GM03348 (cell line): ENCODE measurements around the gene NOTUM.
A peak's percentile ranks its signal among the peaks of the same experiment; 100 is the strongest.

ENCODE experiments used
- DNase-seq: peaks from one replicate; pipeline ENCODE4 v3.0.0; 2012; ENCODE audit warnings: low spot score

The NOTUM gene

GRCh38 chr17:81935709-81936084 lies 25.3 kb downstream of the NOTUM start:
- no peak for DNase-seq

DNA sequence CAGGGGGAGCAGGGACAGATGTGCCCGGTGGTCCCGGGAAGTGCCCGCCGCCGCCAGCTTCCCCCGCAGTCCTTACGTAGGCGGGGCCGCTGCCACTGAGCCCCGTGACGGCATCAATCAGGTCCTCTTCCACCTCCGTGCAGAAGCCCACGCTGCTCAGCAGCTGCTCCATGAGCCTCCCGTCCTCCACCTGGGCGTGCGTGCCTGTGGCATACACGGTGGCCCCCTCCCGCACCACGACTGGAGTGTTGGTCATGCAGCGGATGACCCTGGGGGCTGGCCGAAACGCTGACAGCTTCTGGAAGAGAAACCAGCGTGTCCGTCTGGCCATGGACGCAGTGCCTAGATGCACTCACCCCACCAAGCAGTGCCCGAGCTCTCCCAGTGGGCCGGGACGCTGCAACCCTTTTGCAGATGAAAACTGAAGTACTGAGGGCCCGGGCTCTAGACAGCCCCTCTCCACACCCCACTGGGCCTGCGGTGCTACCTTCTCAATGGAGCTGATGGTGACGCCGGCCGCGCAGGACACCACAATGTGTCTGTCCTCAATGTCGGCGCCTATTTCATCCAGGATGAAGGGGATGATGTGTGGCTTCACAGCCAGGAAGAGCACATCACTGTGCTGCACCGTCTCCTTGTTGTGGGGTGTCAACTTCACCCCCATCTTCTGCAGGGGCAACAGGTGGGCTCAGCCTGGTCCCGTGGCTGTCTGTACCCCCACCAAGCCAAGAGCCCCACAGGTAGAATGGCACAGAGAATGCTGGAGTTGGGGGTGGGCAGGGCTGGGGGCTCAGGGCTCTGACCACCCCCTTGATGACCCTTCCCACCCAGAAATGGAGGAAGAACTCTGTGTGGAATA lies 25.9 kb downstream of the NOTUM start:
- no peak for DNase-seq

DNA sequence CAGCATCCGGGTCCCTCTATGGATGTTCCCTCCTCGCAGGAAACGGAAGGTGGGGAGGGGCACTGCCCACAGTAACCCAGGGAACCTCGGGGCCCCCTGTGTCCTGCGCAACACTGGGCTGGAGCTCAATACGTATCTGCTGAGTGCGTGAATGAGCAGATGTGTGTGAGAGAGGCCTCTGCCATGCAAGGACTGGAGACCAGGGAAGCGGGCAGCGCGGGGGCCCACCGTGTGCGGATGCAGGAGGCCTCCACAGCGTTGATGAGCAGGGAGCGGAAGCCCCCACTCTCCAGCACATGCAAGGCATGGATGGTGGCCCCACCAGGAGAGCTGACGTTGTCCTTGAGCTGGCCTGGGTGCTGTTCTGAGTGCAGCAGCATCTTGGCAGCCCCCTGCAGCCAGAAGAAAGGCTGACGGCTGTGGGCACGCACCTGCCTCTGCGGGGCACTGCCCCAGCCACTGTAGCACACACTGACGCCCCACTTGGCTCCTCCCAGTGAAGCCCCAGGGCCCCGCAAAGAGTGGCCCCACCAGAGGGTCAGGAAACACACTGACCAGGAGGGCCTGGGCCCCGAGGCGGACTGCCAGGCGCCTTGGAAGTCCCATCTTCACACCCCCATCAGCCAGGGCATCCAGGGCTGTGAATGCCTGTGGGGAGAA lies 26.8 kb downstream of the NOTUM start:
- no peak for DNase-seq

DNA sequence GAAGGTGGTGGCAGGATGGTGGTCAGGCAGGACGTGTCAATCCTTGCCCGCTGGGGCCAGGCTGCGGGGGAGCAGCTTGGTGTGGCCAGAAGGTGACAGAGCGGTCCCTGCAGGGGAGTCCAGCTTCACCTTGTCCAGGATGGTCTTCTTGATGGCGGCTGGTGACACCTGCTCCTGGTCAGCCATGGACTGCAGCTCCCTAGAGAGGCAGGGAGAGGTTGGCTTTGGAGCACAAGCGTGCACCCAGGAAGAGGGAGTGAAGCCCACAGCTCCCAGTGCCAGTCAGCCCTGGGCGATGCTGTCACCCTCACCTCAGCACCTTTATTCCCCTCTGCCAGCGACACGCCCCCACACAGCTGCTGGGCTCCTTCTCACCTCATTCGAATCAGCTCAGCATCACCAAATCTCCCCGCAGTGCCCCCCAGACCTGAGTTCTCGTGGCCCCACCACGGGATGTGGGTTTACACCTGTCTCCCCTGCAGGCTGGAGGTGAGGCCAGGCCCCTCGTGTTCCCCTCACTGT lies 27.7 kb downstream of the NOTUM start:
- DNase-seq: no peak

- DNase-seq: no peak
Measured at GRCh38 chr17:81932333-81932983, 28.5 kb downstream of the NOTUM start.

GRCh38 chr17:81931557-81932332 lies 29.2 kb downstream of the NOTUM start:
- DNase-seq: no peak

GRCh38 chr17:81931189-81931556 lies 29.8 kb downstream of the NOTUM start:
- no peak for DNase-seq

DNA sequence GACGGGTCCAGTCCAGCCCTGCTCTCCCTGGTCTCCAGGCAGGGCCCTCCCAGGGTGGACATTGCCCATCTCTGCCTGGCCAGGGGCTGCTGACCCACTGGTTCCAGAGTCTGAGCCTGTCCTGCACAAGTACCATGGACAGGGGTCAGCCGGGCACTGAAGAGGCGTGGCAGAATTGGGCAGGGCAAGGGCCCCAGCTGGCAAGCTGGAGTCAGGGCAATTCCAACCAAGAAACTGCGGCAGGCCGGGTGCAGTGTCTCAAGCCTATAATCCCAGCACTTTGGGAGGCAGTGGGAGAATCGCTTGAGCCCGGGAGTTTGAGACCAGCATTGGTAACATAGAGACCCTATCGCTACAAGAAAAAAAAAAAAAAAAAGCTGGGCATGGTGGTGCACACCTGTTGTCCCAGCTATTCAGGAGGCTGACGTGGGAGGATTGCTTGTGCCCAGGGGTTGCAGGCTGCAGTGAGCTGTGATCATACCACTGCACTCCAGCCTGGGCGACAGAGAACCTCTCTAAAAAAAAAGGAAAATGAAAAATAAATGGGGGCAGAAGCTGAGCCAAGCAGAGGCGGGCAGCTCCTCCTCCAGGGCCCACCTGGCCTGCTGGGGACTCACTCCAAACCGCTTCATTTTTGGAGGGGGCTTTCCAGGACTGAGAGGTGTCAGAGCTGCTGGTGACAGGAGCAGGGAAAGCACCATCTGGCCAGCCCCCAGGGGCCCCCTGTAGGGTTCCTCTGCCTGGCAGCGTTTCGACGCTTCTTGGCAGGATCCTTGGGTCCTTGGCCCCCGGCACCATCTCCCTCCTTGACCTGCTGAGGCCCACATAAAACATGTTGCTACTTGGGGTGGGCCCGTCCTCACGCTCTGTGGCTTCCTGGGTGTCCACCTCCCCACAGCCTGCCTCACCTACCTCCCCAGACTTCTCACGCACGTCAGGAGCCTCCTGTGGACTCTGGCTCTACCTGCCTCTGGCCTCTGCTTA lies 30.6 kb downstream of the NOTUM start:
- no peak for DNase-seq

DNA sequence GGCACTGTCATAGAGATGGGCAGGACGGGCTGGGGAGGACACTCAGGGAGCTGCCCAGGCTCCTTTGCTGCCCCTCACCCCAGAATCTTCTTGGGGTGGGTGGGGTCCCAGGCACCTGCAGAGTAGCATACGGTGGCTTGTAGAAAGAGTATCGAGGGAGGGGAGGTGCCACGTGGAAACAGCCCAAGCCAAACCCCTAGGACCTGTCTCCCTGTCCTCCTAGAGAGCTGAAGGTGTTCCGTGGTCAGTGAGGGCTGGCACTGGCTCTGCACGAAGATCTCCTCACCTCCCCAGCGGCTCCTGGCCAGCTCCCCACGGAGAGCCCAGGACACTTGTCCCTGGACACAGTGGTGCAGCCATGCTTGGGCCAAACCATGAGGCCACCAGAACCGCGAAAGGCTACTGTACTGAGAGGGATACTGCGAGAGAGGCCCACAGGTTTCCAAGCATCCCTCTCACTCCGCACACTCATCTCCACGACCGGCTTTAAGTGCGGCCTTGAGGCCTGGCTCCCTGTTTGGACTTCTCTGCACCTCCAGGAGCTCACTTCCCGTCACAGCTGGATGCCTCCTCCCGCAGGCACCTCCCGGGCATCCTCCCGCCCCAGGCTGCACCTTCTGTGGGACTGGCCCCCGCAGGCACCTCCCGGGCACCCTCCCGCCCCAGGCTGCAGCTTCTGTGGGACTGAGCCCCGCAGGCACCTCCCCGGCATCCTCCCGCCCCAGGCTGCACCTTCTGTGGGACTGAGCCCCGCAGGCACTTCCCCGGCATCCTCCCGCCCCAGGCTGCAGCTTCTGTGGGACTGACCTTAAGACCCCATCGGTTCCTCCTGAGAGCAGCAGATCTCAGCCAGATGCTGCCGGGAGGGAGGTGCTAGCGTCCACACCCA lies 31.5 kb downstream of the NOTUM start:
- DNase-seq: no peak

DNA sequence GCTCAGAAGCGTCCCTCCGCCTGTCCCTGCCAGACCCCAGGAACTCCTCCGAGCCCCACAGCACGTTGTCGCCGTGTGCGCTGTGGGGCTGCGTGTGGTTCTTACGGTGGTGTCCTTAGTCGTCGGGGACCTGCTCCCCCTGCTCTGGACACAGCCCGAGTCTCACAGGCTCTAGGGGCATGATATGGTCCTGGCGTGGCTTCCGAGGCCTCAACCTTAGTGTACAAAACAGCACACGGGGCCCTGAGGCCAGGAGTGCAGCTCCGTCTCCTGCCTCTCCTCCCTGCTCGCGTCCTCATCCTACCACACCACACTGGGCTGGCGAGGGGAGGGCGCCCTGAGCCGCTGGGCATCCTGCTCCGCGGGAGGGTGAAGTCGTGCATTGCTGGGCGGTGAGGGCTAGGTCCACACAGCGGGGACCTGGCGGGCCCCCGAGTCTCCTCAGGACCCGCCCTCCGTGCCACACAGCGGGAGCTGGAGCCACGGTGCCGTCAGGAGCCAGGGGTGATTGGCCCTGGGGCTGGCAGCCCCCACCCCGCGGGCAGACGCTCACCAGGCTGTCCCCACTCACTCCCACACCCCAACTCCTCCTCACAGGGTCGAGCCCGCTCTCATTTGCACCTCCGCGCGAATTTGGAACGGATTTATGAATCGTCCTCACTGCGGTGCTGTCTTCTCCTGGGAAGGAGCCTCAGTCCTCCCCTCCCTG lies 32.3 kb downstream of the NOTUM start:
- DNase-seq: no peak

- peak; percentile 97 for DNase-seq
Measured at GRCh38 chr17:81927653-81928543, 33.1 kb downstream of the NOTUM start, which contains the start of gene MAFG. Gene MAFG, minus strand, starts transcription at chr17:81927735. Its CDS starts 4,550 bp downstream, at chr17:81923185.

DNA sequence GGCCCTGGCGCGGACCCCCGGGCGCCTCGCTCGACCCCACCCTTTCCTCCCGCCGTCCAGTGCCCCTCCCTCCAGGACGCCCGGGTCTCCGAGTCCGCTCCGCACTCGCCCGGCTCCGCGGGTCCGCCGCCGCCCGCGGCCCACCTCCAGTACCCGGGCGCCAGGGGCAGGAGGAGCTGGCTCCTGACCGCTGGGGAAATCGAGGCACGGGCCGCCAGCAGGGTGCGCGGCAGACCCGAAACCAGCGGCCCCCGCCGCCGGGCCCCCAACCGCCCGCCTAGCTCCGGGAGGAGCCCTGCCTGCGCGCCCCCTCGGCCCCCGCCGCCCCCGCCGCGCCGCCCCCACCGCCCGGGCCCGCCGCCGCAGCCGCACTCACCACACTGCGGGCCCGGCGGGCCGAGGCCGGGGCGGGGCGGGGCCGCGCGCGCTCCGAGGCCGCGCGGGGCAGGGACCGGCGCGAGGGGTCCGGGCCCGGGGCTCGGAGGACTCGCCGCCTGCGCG lies 33.8 kb downstream of the NOTUM start:
- DNase-seq: peak; percentile 52

DNA sequence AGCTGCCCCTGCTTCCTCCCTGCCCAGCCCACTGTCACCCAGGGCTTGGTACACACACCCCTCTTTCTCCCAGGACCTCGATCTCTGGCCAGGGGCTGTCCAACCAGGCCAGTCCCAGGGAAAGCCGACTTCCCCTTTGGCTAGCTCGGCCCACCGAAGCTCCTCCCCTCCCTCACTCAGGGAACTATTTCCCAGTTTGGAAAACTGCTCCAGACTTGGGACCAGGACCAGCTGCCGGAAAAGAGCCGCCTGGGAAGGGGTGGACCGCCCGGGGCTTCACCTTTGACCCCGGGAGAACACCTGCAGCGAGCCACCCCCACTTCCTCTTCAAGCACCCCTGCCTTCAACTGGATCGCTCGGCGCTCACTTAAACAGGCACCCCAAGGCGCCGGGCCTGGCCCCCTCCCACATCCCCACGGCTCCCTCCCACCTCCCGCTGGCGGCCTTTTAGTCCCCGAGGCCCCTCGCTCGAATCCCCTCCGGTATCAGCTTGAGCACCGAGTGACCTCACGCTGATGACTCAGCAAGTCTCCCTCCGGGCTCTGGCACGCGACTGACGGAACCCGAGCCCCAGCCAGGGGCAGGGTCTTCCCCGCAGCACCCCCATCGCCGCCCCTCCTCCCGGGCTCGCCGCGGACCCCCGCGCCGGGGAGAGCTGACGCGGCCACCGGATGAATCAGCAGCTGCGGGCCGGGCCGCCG lies 34.4 kb downstream of the NOTUM start:
- peak; percentile 90 for DNase-seq

GRCh38 chr17:81925860-81926450 lies 35.0 kb downstream of the NOTUM start:
- DNase-seq: no peak

DNA sequence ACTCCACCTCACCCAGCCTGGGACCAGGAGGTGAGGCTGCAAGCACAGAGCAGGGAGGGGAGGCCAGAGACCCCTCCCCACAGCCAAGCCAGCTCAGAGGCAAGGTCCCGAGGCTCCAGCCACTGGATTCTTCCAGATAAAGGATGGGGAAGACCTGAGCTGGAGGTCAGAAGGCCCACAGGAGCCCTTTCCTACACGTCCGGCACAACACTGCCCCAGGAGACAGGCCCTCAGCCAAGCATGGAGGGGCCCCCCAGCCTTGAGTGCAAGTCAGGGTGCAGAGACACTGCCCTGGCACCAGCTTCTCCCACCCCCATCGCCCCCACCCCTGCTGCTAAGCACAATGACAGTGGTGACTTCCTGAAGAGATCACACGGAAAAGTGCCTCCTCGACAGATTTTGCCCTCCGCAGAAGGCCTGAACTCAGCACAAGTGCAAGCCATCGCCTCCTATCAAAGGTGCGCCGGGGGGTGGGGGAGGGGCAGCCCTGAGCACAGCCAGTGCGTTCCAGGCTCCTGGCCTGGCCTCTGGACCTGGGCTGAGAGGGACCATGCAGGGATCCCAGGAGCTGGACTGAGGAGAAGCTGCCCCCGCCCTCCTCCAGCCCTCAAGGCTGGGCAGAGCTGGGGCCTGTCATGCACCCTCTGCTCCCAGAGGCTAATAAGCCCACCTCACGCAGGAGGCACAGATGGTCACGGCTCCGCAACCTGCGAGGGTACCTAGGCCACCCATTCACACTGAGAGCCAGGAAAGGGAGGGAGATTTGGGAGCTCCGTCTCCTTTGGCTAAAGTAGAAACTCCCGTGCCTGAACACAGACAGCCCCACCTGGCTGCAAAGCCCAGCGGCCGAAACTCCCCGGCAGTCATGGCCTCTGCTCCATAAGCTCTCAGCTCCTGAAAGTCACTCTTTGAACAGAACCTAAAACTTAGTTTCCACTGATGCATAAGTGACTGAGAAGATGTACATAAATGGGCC lies 36.1 kb downstream of the NOTUM start:
- DNase-seq: no peak
